HepG2 (cell line): ENCODE results near the gene CRAMP1.
"Not testable (repeated sequence)": the region's sequence is repeated elsewhere in the genome, so short reads cannot be mapped to it uniquely, and the experiment has no call there.

Experiments used
- AGO1 ChIP-seq: fragments of 200-400 bp; formaldehyde crosslinking; IDR thresholded peaks from 2 replicates; pipeline ENCODE4 v1.6.1; 2017; ENCODE audit warnings: mild to moderate bottlenecking, low read depth, low read length, moderate library complexity; ENCODE audit not compliant: poor library complexity, severe bottlenecking
- EZH2 ChIP-seq: conservative IDR thresholded peaks from 2 replicates; pipeline ENCODE4 v1.6.1; 2012; ENCODE audit warnings: mild to moderate bottlenecking, low read depth, low read length, moderate library complexity
- FOXM1 ChIP-seq: sonication (generic); formaldehyde crosslinking; IDR thresholded peaks from 2 replicates; pipeline ENCODE4 v1.5.0; 2020; ENCODE audit warnings: missing genetic modification reagents
- GABPB1 ChIP-seq: IDR thresholded peaks from 2 replicates; pipeline ENCODE4 v1.6.1; 2016; ENCODE audit warnings: mild to moderate bottlenecking, missing genetic modification reagents, moderate library complexity, missing compliant biosample characterization
- ISL2 ChIP-seq: sonication (generic); formaldehyde crosslinking; IDR thresholded peaks from 2 replicates; pipeline ENCODE4 v1.5.0; 2020; ENCODE audit warnings: missing genetic modification reagents
- POLR2G ChIP-seq: fragments of 200-400 bp; formaldehyde crosslinking; IDR thresholded peaks from 2 replicates; pipeline ENCODE4 v1.6.1; 2018; ENCODE audit warnings: mild to moderate bottlenecking, low read depth, low read length, moderate library complexity
- RAD21 ChIP-seq: fragments of 450-650 bp; formaldehyde crosslinking; IDR thresholded peaks from 2 replicates; pipeline ENCODE4 v1.5.0; 2020; ENCODE audit warnings: mild to moderate bottlenecking
- RFX5 ChIP-seq: IDR thresholded peaks from 2 replicates; pipeline ENCODE4 v1.6.1; 2011; ENCODE audit warnings: low read depth, low read length, improper control_type of control experiment
- THAP11 ChIP-seq: IDR thresholded peaks from 2 replicates; pipeline ENCODE4 v1.6.1; 2016; ENCODE audit warnings: missing biosample characterization, missing genetic modification reagents
- ZFX ChIP-seq: sonication (generic); formaldehyde crosslinking; IDR thresholded peaks from 2 replicates; pipeline ENCODE4 v1.4.0; 2020; ENCODE audit warnings: mild to moderate bottlenecking, low read depth, missing genetic modification reagents, moderate library complexity
- ZNF260 ChIP-seq: sonication (generic); formaldehyde crosslinking; IDR thresholded peaks from 2 replicates; pipeline ENCODE4 v1.4.0; 2020; ENCODE audit warnings: missing genetic modification reagents, low read depth, mild to moderate bottlenecking, borderline replicate concordance
- TF ChIP-seq, protein P1 (sequence below): sonication (generic); formaldehyde crosslinking; IDR thresholded peaks from 2 replicates; pipeline ENCODE4 v1.5.0; 2020; ENCODE audit warnings: mild to moderate bottlenecking, missing genetic modification reagents, moderate library complexity
- TF ChIP-seq, protein P2 (sequence below): sonication (generic); formaldehyde crosslinking; IDR thresholded peaks from 2 replicates; pipeline ENCODE4 v1.5.0; 2020; ENCODE audit warnings: missing genetic modification reagents
- TF ChIP-seq, protein P3 (sequence below): sonication (generic); formaldehyde crosslinking; IDR thresholded peaks from 2 replicates; pipeline ENCODE4 v1.5.1; 2020; ENCODE audit warnings: mild to moderate bottlenecking, missing genetic modification reagents, borderline replicate concordance

DNA sequence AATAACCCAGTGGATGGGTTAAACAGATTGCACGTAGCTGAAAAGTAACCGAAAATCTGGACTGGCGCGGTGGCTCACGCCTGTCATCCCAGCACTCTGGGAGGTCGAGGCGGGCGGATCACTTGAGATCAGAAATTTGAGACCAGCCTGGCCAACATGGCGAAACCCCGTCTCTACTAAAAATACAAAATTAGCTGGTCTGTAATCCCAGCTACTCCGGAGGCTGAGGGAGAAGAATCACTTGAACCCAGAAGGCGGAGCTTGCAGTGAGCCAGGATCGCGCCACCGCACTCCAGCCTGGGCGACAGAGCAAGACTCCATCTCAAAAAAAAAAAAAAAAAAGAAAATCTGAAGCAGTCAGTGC is 93.1 kb downstream of the CRAMP1 start:
- not testable (repeated sequence) for TF ChIP-seq AGO1; ISL2 (CRISPR knock-in tag); EZH2; RAD21 (CRISPR knock-in tag); RFX5; POLR2G; THAP11 (CRISPR knock-in tag); ZFX (CRISPR knock-in tag); ZNF260 (CRISPR knock-in tag); GABPB1; FOXM1
- TF ChIP-seq, protein P1, sequence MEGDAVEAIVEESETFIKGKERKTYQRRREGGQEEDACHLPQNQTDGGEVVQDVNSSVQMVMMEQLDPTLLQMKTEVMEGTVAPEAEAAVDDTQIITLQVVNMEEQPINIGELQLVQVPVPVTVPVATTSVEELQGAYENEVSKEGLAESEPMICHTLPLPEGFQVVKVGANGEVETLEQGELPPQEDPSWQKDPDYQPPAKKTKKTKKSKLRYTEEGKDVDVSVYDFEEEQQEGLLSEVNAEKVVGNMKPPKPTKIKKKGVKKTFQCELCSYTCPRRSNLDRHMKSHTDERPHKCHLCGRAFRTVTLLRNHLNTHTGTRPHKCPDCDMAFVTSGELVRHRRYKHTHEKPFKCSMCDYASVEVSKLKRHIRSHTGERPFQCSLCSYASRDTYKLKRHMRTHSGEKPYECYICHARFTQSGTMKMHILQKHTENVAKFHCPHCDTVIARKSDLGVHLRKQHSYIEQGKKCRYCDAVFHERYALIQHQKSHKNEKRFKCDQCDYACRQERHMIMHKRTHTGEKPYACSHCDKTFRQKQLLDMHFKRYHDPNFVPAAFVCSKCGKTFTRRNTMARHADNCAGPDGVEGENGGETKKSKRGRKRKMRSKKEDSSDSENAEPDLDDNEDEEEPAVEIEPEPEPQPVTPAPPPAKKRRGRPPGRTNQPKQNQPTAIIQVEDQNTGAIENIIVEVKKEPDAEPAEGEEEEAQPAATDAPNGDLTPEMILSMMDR = not testable (repeated sequence)
- TF ChIP-seq, protein P2, sequence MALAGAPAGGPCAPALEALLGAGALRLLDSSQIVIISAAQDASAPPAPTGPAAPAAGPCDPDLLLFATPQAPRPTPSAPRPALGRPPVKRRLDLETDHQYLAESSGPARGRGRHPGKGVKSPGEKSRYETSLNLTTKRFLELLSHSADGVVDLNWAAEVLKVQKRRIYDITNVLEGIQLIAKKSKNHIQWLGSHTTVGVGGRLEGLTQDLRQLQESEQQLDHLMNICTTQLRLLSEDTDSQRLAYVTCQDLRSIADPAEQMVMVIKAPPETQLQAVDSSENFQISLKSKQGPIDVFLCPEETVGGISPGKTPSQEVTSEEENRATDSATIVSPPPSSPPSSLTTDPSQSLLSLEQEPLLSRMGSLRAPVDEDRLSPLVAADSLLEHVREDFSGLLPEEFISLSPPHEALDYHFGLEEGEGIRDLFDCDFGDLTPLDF (CRISPR knock-in tag) = not testable (repeated sequence)
- TF ChIP-seq, protein P3, sequence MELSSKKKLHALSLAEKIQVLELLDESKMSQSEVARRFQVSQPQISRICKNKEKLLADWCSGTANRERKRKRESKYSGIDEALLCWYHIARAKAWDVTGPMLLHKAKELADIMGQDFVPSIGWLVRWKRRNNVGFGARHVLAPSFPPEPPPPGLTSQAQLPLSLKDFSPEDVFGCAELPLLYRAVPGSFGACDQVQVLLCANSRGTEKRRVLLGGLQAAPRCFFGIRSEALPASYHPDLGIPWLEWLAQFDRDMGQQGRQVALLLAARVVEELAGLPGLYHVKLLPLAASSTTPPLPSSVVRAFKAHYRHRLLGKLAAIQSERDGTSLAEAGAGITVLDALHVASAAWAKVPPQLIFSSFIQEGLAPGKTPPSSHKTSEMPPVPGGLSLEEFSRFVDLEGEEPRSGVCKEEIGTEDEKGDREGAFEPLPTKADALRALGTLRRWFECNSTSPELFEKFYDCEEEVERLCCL (CRISPR knock-in tag) = not testable (repeated sequence)
